Fibroblast of the aortic adventitia (primary cell): ENCODE results near the gene DNMT3A. TPM values are rescaled to one million over a fixed set of nuclear protein-coding genes. Genes with fewer than 3 reads are reported as not detected.

Experiments
- DNase-seq: peaks from one replicate; pipeline ENCODE4 v3.0.0-alpha.2; 2010; ENCODE audit warnings: low read depth
- H3K4me3 ChIP-seq: 2 replicates; pipeline ENCODE4 v1.5.1; 2011; ENCODE audit warnings: low read depth, mild to moderate bottlenecking, control low read depth, low read length, moderate library complexity
- CTCF ChIP-seq: IDR thresholded peaks from 2 replicates; pipeline ENCODE4 v1.5.1; 2011; ENCODE audit warnings: mild to moderate bottlenecking, low read length, control low read depth, inconsistent platforms; ENCODE audit not compliant: insufficient read depth
- total RNA-seq: library from RNA; depleted of rRNA; stranded (reverse); fragments of >200 nt; gene quantifications from 2 replicates; pipeline ENCODE4 v1.2.3, GENCODE V29; 2012; ENCODE audit warnings: low replicate concordance

The DNMT3A gene
- total RNA-seq, 1 donor = 10.8 TPM

- no peak for TF ChIP-seq CTCF
- no peak overlapping the region for H3K4me3 ChIP-seq
- no peak for DNase-seq
These were observed 5.3 kb downstream of the DNMT3A start for GRCh38 chr2:25336383-25336841.

GRCh38 chr2:25335971-25336370 is 5.8 kb downstream of the DNMT3A start:
- DNase-seq = no peak
- TF ChIP-seq CTCF = no peak
- no peak overlapping the region for H3K4me3 ChIP-seq

- no peak for DNase-seq
- H3K4me3 ChIP-seq = no peak overlapping the region
- TF ChIP-seq CTCF = no peak
These were observed 6.5 kb downstream of the DNMT3A start for GRCh38 chr2:25335204-25335603.

GRCh38 chr2:25334482-25334881 is 7.2 kb downstream of the DNMT3A start:
- no peak for DNase-seq
- TF ChIP-seq CTCF = no peak
- H3K4me3 ChIP-seq = no peak overlapping the region

GRCh38 chr2:25333981-25334380 is 7.7 kb downstream of the DNMT3A start:
- H3K4me3 ChIP-seq = no peak overlapping the region
- no peak for DNase-seq
- no peak for TF ChIP-seq CTCF

GRCh38 chr2:25332571-25332970 is 9.2 kb downstream of the DNMT3A start:
- DNase-seq = no peak
- TF ChIP-seq CTCF = no peak
- no peak overlapping the region for H3K4me3 ChIP-seq

GRCh38 chr2:25331686-25332365 is 9.9 kb downstream of the DNMT3A start:
- H3K4me3 ChIP-seq = no peak overlapping the region
- no peak for DNase-seq
- TF ChIP-seq CTCF = no peak
